A549 (cell line): Measurements from ENCODE around the gene PTPRE. TPM values are rescaled to one million over a fixed set of nuclear protein-coding genes. Genes with fewer than 3 reads are reported as not detected.

Source experiments
- ATAC-seq, 2 experiments: fragments of 200-7000 bp in 1 of 2; fragments of >200 bp in 1 of 2; cut with Nextera tagmentation in 1 of 2; cut with Tn5 transposase in 1 of 2; 3 replicates each; pipeline versions ENCODE4 v1.8.0 to v1.9.1; 2018 to 2020; ENCODE audit warnings: mild to moderate bottlenecking in 1 of 2, moderate library complexity in 1 of 2
- CTCF ChIA-PET: fragments of 300-600 bp; sonication (Branson Sonifier 250); formaldehyde crosslinking; extraction: SDS; loops from one replicate; lab custom pipeline; 2021; ENCODE audit warnings: antibody characterized with exemption, inconsistent platforms; lab: Yijun Ruan, JAX
- POLR2A ChIA-PET: fragments of 350-600 bp; formaldehyde crosslinking; extraction: SDS; loops from one replicate; lab custom pipeline; 2021; ENCODE audit warnings: antibody characterized with exemption, inconsistent platforms; lab: Yijun Ruan, JAX
- DNase-seq, 2 experiments: peaks; one replicate each; pipeline versions ENCODE4 v3.0.0 to v3.0.0-alpha.2; 2011 to 2016; ENCODE audit warnings: low read depth in 1 of 2, low spot score in 1 of 2
- FAIRE-seq: peaks from 2 replicates; lab custom pipeline; 2011; peaks lifted over from hg19 to GRCh38; lab: Jason Lieb, UNC
- H3K27ac ChIP-seq, 2 experiments: fragments of >200 bp; sonication (Bioruptor Twin); formaldehyde crosslinking; 3 replicates each; pipeline ENCODE4 v1.5.1; 2016 to 2017
- H3K4me1 ChIP-seq: fragments of >200 bp; sonication (Bioruptor Twin); formaldehyde crosslinking; 3 replicates; pipeline ENCODE4 v1.6.1; 2016
- H3K4me2 ChIP-seq: fragments of >200 bp; sonication (Bioruptor Twin); formaldehyde crosslinking; 3 replicates; pipeline ENCODE4 v1.6.1; 2016
- H3K4me3 ChIP-seq: fragments of >200 bp; sonication (Bioruptor Twin); formaldehyde crosslinking; 3 replicates; pipeline ENCODE4 v1.5.1; 2016
- H3K9me3 ChIP-seq: fragments of >200 bp; sonication (Bioruptor Twin); formaldehyde crosslinking; 3 replicates; pipeline ENCODE4 v1.6.1; 2016
- CBX8 ChIP-seq: fragments of 200-600 bp; sonication (generic); IDR thresholded peaks from 2 replicates; pipeline ENCODE4 v1.6.1; 2016
- CEBPB ChIP-seq, 2 experiments: fragments of >200 bp in 1 of 2; sonication (Bioruptor Twin) in 1 of 2; formaldehyde crosslinking in 1 of 2; IDR thresholded peaks; 2 replicates each; pipeline ENCODE4 v1.6.1; 2012 to 2016
- EHMT2 ChIP-seq: fragments of 200-600 bp; sonication (generic); IDR thresholded peaks from 2 replicates; pipeline ENCODE4 v1.6.1; 2016; ENCODE audit warnings: antibody characterized with exemption, low read depth, mild to moderate bottlenecking, moderate library complexity
- EP300 ChIP-seq, 2 experiments: fragments of >200 bp; sonication (Bioruptor Twin); formaldehyde crosslinking; IDR thresholded peaks; 2 replicates in 1 of 2; 3 replicates in 1 of 2; pipeline ENCODE4 v1.6.1; 2016 to 2017
- FOSB ChIP-seq: fragments of 250-450 bp; sonication (Bioruptor Pico); IDR thresholded peaks from 2 replicates; pipeline ENCODE4 v1.5.0; 2020; ENCODE audit warnings: mild to moderate bottlenecking, moderate library complexity
- FOSL2 ChIP-seq, 2 experiments: fragments of 450-650 bp in 1 of 2; fragments of >200 bp in 1 of 2; sonication (Bioruptor Twin) in 1 of 2; formaldehyde crosslinking; IDR thresholded peaks; 2 replicates each; pipeline versions ENCODE4 v1.5.0 to v1.6.1; 2016 to 2020; ENCODE audit warnings: mild to moderate bottlenecking in 1 of 2, moderate library complexity in 1 of 2
- FOXS1 ChIP-seq: fragments of 250-450 bp; sonication (Bioruptor Pico); IDR thresholded peaks from 2 replicates; pipeline ENCODE4 v1.5.0; 2020; ENCODE audit warnings: mild to moderate bottlenecking, moderate library complexity
- GATA3 ChIP-seq: IDR thresholded peaks from 2 replicates; pipeline ENCODE4 v1.6.1; 2012; ENCODE audit warnings: borderline replicate concordance
- KDM5A ChIP-seq: fragments of 200-600 bp; sonication (generic); IDR thresholded peaks from 2 replicates; pipeline ENCODE4 v1.6.1; 2016; ENCODE audit warnings: antibody characterized with exemption, mild to moderate bottlenecking
- MAFK ChIP-seq: fragments of 450-650 bp; IDR thresholded peaks from 2 replicates; pipeline ENCODE4 v1.6.1; 2014; ENCODE audit not compliant: partially characterized antibody
- MAZ ChIP-seq: fragments of 150-350 bp; IDR thresholded peaks from 2 replicates; pipeline ENCODE4 v1.6.1; 2014; ENCODE audit warnings: antibody characterized with exemption, low read depth, low read length, borderline replicate concordance
- MYC ChIP-seq: IDR thresholded peaks from 2 replicates; pipeline ENCODE4 v1.6.1; 2012; ENCODE audit warnings: mild to moderate bottlenecking, inconsistent platforms, low read length, improper control_type of control experiment, borderline replicate concordance
- NPAS2 ChIP-seq: fragments of 250-450 bp; sonication (Bioruptor Pico); IDR thresholded peaks from 2 replicates; pipeline ENCODE4 v1.8.0; 2022; ENCODE audit warnings: mild to moderate bottlenecking, moderate library complexity, borderline replicate concordance
- NR3C1 ChIP-seq: fragments of >200 bp; sonication (Bioruptor Twin); formaldehyde crosslinking; IDR thresholded peaks from 3 replicates; pipeline ENCODE4 v1.6.1; 2017
- RAD21 ChIP-seq, 2 experiments: fragments of >200 bp in 1 of 2; sonication (Bioruptor Twin) in 1 of 2; formaldehyde crosslinking in 1 of 2; IDR thresholded peaks in 1 of 2; conservative IDR thresholded peaks in 1 of 2; 2 replicates in 1 of 2; 3 replicates in 1 of 2; pipeline ENCODE4 v1.6.1; 2012 to 2018; ENCODE audit warnings: inconsistent platforms in 1 of 2
- RNF2 ChIP-seq: fragments of 200-600 bp; sonication (generic); IDR thresholded peaks from 2 replicates; pipeline ENCODE4 v1.6.1; 2016; ENCODE audit warnings: low read depth, mild to moderate bottlenecking, antibody characterized with exemption, moderate library complexity, borderline replicate concordance
- TFCP2L1 ChIP-seq: fragments of 250-450 bp; sonication (Bioruptor Pico); IDR thresholded peaks from 2 replicates; pipeline ENCODE4 v1.5.0; 2021; ENCODE audit warnings: mild to moderate bottlenecking
- TP53 ChIP-seq: fragments of 250-450 bp; sonication (Bioruptor Pico); IDR thresholded peaks from 2 replicates; pipeline ENCODE4 v1.5.0; 2021; ENCODE audit warnings: mild to moderate bottlenecking, moderate library complexity
- ZC3H11A ChIP-seq: fragments of 450-650 bp; IDR thresholded peaks from 2 replicates; pipeline ENCODE4 v1.6.1; 2014; ENCODE audit warnings: antibody characterized with exemption, mild to moderate bottlenecking
- WGBS: methylation state at CpG from one replicate; pipeline ENCODE4 v1.1.6; 2017; ENCODE audit errors: missing lambda C conversion rate; 5-methylcytosine and 5-hydroxymethylcytosine counted together
- polyA plus RNA-seq, 4 experiments: library from polyadenylated mRNA; depleted of rRNA in 3 of 4; stranded (reverse); fragments of >200 nt; fragmentation: RNase III in 1 of 4; extraction: RNeasy Plus Mini Kit Qiagen cat#74134 plus additional on column Dnase treatment in 1 of 4; gene quantifications; 2 replicates in 3 of 4; 3 replicates in 1 of 4; pipeline ENCODE4 v1.2.3, GENCODE V29; 2011 to 2017
- TF ChIP-seq, protein P1 (sequence below): fragments of >200 bp; sonication (Bioruptor Twin); formaldehyde crosslinking; IDR thresholded peaks from 2 replicates; pipeline ENCODE4 v1.6.1; 2016
- TF ChIP-seq, protein P2 (sequence below): fragments of 450-650 bp; IDR thresholded peaks from 2 replicates; pipeline ENCODE4 v1.6.1; 2014; ENCODE audit warnings: antibody characterized with exemption
- TF ChIP-seq, protein P3 (sequence below): fragments of 150-350 bp; IDR thresholded peaks from 2 replicates; pipeline ENCODE4 v1.6.1; 2014; ENCODE audit warnings: low read depth, mild to moderate bottlenecking, low read length
- TF ChIP-seq, protein P4 (sequence below): IDR thresholded peaks from 2 replicates; pipeline ENCODE4 v1.6.1; 2012; ENCODE audit warnings: low read depth, borderline replicate concordance
- TF ChIP-seq, protein P5 (sequence below): fragments of 200-600 bp; sonication (generic); IDR thresholded peaks from 2 replicates; pipeline ENCODE4 v1.6.1; 2016; ENCODE audit warnings: antibody characterized with exemption, mild to moderate bottlenecking, moderate library complexity

Gene PTPRE
- polyA plus RNA-seq, 2 of the 4 experiments (the other 2 are of a cell fraction), result 0.31 to 1.5 TPM

DNA sequence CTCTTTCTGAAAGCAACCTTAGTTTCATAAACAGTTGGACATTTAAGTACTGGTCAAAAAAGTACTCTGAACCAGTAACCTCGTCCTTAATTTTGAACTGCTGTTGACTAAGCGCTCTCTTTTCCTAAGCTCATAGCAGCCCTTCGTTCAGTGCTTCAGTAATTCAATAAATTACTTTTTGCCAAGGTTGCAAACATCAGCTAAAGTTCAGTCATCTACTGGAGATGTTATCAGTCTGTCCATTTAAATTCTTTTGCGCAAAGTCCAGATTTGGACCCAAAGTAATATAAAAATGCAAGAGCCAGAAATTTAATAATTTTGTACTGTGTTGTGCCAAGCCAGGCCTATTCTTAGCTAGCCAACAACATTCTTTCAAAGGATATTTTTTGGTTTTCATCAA is 8.4 kb downstream of the PTPRE start:
- WGBS, result 62% methylated on average over 4 of the region's 4 CpGs
- ATAC-seq (no peak), DNase-seq (no peak), FAIRE-seq (no peak)
- CTCF ChIA-PET, result interaction anchor here (1.5 to 5.5 kb wide), 3 partner anchors 10 to 154 kb away, joined by 4 to 26 read pairs (median 6); no protein-coding TSS in a partner anchor
- POLR2A ChIA-PET, result no interaction called here
- no peak overlapping the region for H3K4me2 ChIP-seq
- no peak overlapping the region for H3K27ac ChIP-seq
- H3K4me1 ChIP-seq, result no peaks in the 10 kb centered on the region
- no peak overlapping the region for H3K4me3 ChIP-seq
- H3K9me3 ChIP-seq, result no peaks in the 10 kb centered on the region
- TF ChIP-seq KDM5A (no peak), EP300 (IDR thresholded peaks at IDR 0.05) (no peak), EHMT2 (no peak), FOSB (CRISPR knock-in tag) (no peak), FOSL2 (IDR thresholded peaks at IDR 0.05) (no peak), FOSL2 (CRISPR knock-in tag; IDR thresholded peaks at IDR 0.05) (no peak), NR3C1 (no peak), TP53 (CRISPR knock-in tag) (no peak), GATA3 (no peak)
- TF ChIP-seq, protein P1, sequence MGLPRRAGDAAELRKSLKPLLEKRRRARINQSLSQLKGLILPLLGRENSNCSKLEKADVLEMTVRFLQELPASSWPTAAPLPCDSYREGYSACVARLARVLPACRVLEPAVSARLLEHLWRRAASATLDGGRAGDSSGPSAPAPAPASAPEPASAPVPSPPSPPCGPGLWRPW, result no peak
- TF ChIP-seq, protein P2, sequence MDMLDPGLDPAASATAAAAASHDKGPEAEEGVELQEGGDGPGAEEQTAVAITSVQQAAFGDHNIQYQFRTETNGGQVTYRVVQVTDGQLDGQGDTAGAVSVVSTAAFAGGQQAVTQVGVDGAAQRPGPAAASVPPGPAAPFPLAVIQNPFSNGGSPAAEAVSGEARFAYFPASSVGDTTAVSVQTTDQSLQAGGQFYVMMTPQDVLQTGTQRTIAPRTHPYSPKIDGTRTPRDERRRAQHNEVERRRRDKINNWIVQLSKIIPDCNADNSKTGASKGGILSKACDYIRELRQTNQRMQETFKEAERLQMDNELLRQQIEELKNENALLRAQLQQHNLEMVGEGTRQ, result no peak
- TF ChIP-seq, protein P3, sequence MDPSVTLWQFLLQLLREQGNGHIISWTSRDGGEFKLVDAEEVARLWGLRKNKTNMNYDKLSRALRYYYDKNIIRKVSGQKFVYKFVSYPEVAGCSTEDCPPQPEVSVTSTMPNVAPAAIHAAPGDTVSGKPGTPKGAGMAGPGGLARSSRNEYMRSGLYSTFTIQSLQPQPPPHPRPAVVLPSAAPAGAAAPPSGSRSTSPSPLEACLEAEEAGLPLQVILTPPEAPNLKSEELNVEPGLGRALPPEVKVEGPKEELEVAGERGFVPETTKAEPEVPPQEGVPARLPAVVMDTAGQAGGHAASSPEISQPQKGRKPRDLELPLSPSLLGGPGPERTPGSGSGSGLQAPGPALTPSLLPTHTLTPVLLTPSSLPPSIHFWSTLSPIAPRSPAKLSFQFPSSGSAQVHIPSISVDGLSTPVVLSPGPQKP, result no peak
- TF ChIP-seq, all 56 proteins: peak for 0

DNA sequence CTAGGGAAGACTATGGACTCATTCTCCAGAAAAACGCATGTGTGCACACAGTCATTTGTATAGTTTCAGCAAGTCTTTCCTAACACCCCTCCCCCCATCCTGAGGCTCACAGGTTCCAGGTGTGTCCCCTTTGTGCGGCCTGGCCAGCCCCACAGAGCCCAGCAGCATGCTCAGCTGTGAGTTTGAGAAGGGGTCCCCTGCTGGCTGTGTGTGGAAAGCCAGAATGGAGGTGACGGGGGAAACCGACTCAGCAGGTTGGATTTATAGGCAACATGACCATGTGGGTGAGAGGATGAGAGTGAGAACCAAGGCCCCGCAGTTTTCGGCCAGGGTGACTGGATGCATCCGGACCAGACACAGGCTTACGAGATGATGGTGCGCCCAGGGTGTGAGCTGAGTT is 9.9 kb downstream of the PTPRE start:
- CTCF ChIA-PET, result no interaction called here
- no peak for ATAC-seq
- WGBS, result 83% methylated on average over 9 of the region's 9 CpGs
- Histone ChIP-seq H3K4me2 (no peak overlapping the region), H3K27ac (no peak overlapping the region), H3K9me3 (no peaks in the 10 kb centered on the region)
- POLR2A ChIA-PET, result no interaction called here
- TF ChIP-seq MAZ (no peak), FOSB (CRISPR knock-in tag) (no peak), MYC (no peak), RAD21 (conservative IDR thresholded peaks at IDR 0.05 in 1 of 2, IDR thresholded peaks at IDR 0.05 in 1 of 2) (no peak), RNF2 (no peak), MAFK (no peak)
- TF ChIP-seq, protein P4, sequence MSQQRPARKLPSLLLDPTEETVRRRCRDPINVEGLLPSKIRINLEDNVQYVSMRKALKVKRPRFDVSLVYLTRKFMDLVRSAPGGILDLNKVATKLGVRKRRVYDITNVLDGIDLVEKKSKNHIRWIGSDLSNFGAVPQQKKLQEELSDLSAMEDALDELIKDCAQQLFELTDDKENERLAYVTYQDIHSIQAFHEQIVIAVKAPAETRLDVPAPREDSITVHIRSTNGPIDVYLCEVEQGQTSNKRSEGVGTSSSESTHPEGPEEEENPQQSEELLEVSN, result no peak
- TF ChIP-seq, protein P2, result no peak
- TF ChIP-seq, all 56 proteins: peak for 0
- FAIRE-seq, result no peak
- DNase-seq, result no peak
- no peaks in the 10 kb centered on the region for H3K4me1 ChIP-seq
- H3K4me3 ChIP-seq, result no peak overlapping the region

DNA sequence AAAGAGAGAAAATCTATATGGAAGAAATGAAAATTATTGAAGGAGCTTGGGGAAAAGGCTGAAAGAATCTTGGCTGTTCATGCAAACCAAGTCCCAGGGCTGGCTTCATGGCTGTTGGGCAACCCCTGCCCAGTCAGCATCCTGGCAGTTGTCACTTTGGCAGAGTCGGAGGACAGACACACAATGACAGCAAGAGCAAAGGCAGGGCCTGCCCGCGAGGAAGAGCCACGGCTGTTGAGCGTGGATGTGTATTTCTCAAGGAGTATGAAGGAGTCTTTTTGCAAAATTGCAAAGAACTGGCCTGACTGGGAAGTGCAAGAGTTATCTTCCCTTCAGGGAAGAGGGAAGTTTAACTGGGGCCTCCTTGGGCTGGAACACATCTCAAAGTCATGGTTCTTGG is 11.7 kb downstream of the PTPRE start:
- peaks cover 15% of the 10 kb centered on the region for H3K4me1 ChIP-seq
- 79% methylated on average over 5 of the region's 5 CpGs for WGBS
- no peak overlapping the region for H3K4me3 ChIP-seq
- no peaks in the 10 kb centered on the region for H3K9me3 ChIP-seq
- no peak overlapping the region for H3K27ac ChIP-seq
- ATAC-seq (no peak), FAIRE-seq (no peak), DNase-seq (no peak)
- H3K4me2 ChIP-seq, result no peak overlapping the region
- ChIA-PET POLR2A (no interaction called here), CTCF (no interaction called here)
- TF ChIP-seq, protein P5, sequence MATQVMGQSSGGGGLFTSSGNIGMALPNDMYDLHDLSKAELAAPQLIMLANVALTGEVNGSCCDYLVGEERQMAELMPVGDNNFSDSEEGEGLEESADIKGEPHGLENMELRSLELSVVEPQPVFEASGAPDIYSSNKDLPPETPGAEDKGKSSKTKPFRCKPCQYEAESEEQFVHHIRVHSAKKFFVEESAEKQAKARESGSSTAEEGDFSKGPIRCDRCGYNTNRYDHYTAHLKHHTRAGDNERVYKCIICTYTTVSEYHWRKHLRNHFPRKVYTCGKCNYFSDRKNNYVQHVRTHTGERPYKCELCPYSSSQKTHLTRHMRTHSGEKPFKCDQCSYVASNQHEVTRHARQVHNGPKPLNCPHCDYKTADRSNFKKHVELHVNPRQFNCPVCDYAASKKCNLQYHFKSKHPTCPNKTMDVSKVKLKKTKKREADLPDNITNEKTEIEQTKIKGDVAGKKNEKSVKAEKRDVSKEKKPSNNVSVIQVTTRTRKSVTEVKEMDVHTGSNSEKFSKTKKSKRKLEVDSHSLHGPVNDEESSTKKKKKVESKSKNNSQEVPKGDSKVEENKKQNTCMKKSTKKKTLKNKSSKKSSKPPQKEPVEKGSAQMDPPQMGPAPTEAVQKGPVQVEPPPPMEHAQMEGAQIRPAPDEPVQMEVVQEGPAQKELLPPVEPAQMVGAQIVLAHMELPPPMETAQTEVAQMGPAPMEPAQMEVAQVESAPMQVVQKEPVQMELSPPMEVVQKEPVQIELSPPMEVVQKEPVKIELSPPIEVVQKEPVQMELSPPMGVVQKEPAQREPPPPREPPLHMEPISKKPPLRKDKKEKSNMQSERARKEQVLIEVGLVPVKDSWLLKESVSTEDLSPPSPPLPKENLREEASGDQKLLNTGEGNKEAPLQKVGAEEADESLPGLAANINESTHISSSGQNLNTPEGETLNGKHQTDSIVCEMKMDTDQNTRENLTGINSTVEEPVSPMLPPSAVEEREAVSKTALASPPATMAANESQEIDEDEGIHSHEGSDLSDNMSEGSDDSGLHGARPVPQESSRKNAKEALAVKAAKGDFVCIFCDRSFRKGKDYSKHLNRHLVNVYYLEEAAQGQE, result no peak
- TF ChIP-seq TFCP2L1 (CRISPR knock-in tag), result no peak
- TF ChIP-seq CBX8, result no peak
- TF ChIP-seq, protein P2, result no peak
- no peak for TF ChIP-seq CEBPB (IDR thresholded peaks at IDR 0.05)
- no peak for TF ChIP-seq ZC3H11A
- no peak for TF ChIP-seq NPAS2 (CRISPR knock-in tag)
- TF ChIP-seq MAFK, result no peak
- no peak for TF ChIP-seq FOXS1 (CRISPR knock-in tag)
- no peak for TF ChIP-seq FOSL2 (IDR thresholded peaks at IDR 0.05)
- TF ChIP-seq FOSL2 (CRISPR knock-in tag; IDR thresholded peaks at IDR 0.05), result no peak
